H9 (cell line): Measurements from ENCODE around the gene HOXD11. TPM values are rescaled to one million over a fixed set of nuclear protein-coding genes. Genes with fewer than 3 reads are reported as not detected.

Experiments used
- DNase-seq: peaks from one replicate; pipeline ENCODE4 v3.0.0-alpha.2; 2017
- H2AFZ ChIP-seq: one replicate; pipeline ENCODE4 v1.6.1; 2013; ENCODE audit warnings: mild to moderate bottlenecking, low read length, control low read depth, moderate library complexity
- H2AK5ac ChIP-seq: 2 replicates; pipeline ENCODE4 v1.6.1; 2013; ENCODE audit warnings: low read length, control low read depth, mixed read lengths; ENCODE audit not compliant: insufficient read length
- H2BK120ac ChIP-seq: one replicate; pipeline ENCODE4 v1.6.1; 2013; ENCODE audit warnings: low read depth, mild to moderate bottlenecking, low read length, control low read depth, inconsistent platforms; ENCODE audit not compliant: poor library complexity, severe bottlenecking
- H2BK12ac ChIP-seq: 2 replicates; pipeline ENCODE4 v1.6.1; 2013; ENCODE audit warnings: low read length, control low read depth, mixed read lengths, low read depth; ENCODE audit not compliant: insufficient read length
- H2BK15ac ChIP-seq: 2 replicates; pipeline ENCODE4 v1.6.1; 2013; ENCODE audit warnings: low read depth, low read length, control low read depth
- H2BK20ac ChIP-seq: one replicate; pipeline ENCODE4 v1.6.1; 2013; ENCODE audit warnings: low read depth, mild to moderate bottlenecking, low read length, control low read depth, inconsistent platforms; ENCODE audit not compliant: poor library complexity, severe bottlenecking
- H2BK5ac ChIP-seq: 2 replicates; pipeline ENCODE4 v1.6.1; 2013; ENCODE audit warnings: low read length, control low read depth, mixed read lengths; ENCODE audit not compliant: insufficient read length
- H3K14ac ChIP-seq: 2 replicates; pipeline ENCODE4 v1.6.1; 2013; ENCODE audit warnings: low read length, control low read depth; ENCODE audit not compliant: insufficient read depth
- H3K18ac ChIP-seq: 2 replicates; pipeline ENCODE4 v1.6.1; 2013; ENCODE audit warnings: low read depth, mild to moderate bottlenecking, mixed read lengths, low read length, control low read depth; ENCODE audit not compliant: insufficient read length
- H3K23ac ChIP-seq: 2 replicates; pipeline ENCODE4 v1.6.1; 2013; ENCODE audit warnings: low read length, control low read depth, mixed read lengths, low read depth; ENCODE audit not compliant: insufficient read length
- H3K23me2 ChIP-seq: 2 replicates; pipeline ENCODE4 v1.6.1; 2013; ENCODE audit warnings: low read depth, mild to moderate bottlenecking, mixed read lengths, low read length, control low read depth; ENCODE audit not compliant: insufficient read length, poor library complexity, severe bottlenecking
- H3K27ac ChIP-seq: 2 replicates; pipeline ENCODE4 v1.5.1; 2013; ENCODE audit warnings: low read length, control low read depth, mixed read lengths, low read depth; ENCODE audit not compliant: insufficient read length
- H3K27me3 ChIP-seq: 2 replicates; pipeline ENCODE4 v1.6.1; 2013; ENCODE audit warnings: low read length, control low read depth, inconsistent platforms; ENCODE audit not compliant: insufficient read depth
- H3K4ac ChIP-seq: 2 replicates; pipeline ENCODE4 v1.6.1; 2013; ENCODE audit warnings: low read depth, mild to moderate bottlenecking, control low read depth, inconsistent platforms, low read length, moderate library complexity
- H3K4me1 ChIP-seq: 2 replicates; pipeline ENCODE4 v1.6.1; 2013; ENCODE audit warnings: low read length, control low read depth, inconsistent platforms; ENCODE audit not compliant: insufficient read depth
- H3K4me2 ChIP-seq: 2 replicates; pipeline ENCODE4 v1.6.1; 2013; ENCODE audit warnings: low read length, control low read depth, mixed read lengths; ENCODE audit not compliant: insufficient read length, insufficient read depth
- H3K56ac ChIP-seq: 2 replicates; pipeline ENCODE4 v1.6.1; 2013; ENCODE audit warnings: low read depth, mild to moderate bottlenecking, mixed read lengths, low read length, control low read depth; ENCODE audit not compliant: insufficient read length
- H3K79me1 ChIP-seq: 2 replicates; pipeline ENCODE4 v1.6.1; 2013; ENCODE audit warnings: low read depth, mild to moderate bottlenecking, moderate library complexity, low read length, control low read depth, inconsistent platforms; ENCODE audit not compliant: insufficient read depth, poor library complexity, severe bottlenecking
- H3K79me2 ChIP-seq: 2 replicates; pipeline ENCODE4 v1.6.1; 2013; ENCODE audit warnings: low read length, control low read depth, inconsistent platforms; ENCODE audit not compliant: insufficient read depth
- H3K9ac ChIP-seq: 2 replicates; pipeline ENCODE4 v1.6.1; 2013; ENCODE audit warnings: low read length, control low read depth, mixed read lengths; ENCODE audit not compliant: insufficient read length; ENCODE audit errors: extremely low read depth
- H3K9me3 ChIP-seq: one replicate; pipeline ENCODE4 v1.6.1; 2013; ENCODE audit warnings: low read depth, low read length, inconsistent platforms; ENCODE audit not compliant: control insufficient read depth
- H3T11ph ChIP-seq: one replicate; pipeline ENCODE4 v1.6.1; 2013; ENCODE audit warnings: mild to moderate bottlenecking, low read length, control low read depth, inconsistent platforms
- H4K20me1 ChIP-seq: one replicate; pipeline ENCODE4 v1.6.1; 2013; ENCODE audit not compliant: control insufficient read depth, insufficient read length, insufficient read depth
- H4K5ac ChIP-seq: 2 replicates; pipeline ENCODE4 v1.6.1; 2013; ENCODE audit warnings: low read depth, mild to moderate bottlenecking, mixed read lengths, low read length, control low read depth; ENCODE audit not compliant: insufficient read length
- H4K8ac ChIP-seq: replicated peaks from 2 replicates; pipeline ENCODE4 v1.6.1; 2013; ENCODE audit warnings: low read length, control low read depth, mixed read lengths, low read depth; ENCODE audit not compliant: insufficient read length
- H4K91ac ChIP-seq: 2 replicates; pipeline ENCODE4 v1.6.1; 2013; ENCODE audit warnings: low read depth, mild to moderate bottlenecking, moderate library complexity, mixed read lengths, low read length, control low read depth; ENCODE audit not compliant: insufficient read length
- H3K27ac Mint-ChIP-seq, 3 experiments: 2 replicates in 2 of 3; 3 replicates in 1 of 3; pipeline ENCODE4 v1.8.0; 2020 to 2021; ENCODE audit warnings: mixed read lengths in 3 of 3, mild to moderate bottlenecking in 1 of 3, moderate library complexity in 1 of 3
- H3K27me3 Mint-ChIP-seq: 2 replicates; pipeline ENCODE4 v1.8.0; 2021; ENCODE audit warnings: low read depth, mild to moderate bottlenecking, moderate library complexity, mixed read lengths
- H3K36me3 Mint-ChIP-seq, 3 experiments: 2 replicates in 2 of 3; 3 replicates in 1 of 3; pipeline ENCODE4 v1.8.0; 2020 to 2021; ENCODE audit warnings: low read depth in 3 of 3, mixed read lengths in 3 of 3; ENCODE audit not compliant: insufficient read depth in 1 of 3
- H3K4me1 Mint-ChIP-seq, 2 experiments: 2 replicates each; pipeline ENCODE4 v1.8.0; 2020; ENCODE audit warnings: mixed read lengths in 2 of 2
- H3K4me3 Mint-ChIP-seq, 2 experiments: 2 replicates in 1 of 2; 3 replicates in 1 of 2; pipeline ENCODE4 v1.8.0; 2020 to 2021; ENCODE audit warnings: mild to moderate bottlenecking in 2 of 2, mixed read lengths in 2 of 2, moderate library complexity in 1 of 2
- H3K9me3 Mint-ChIP-seq, 2 experiments: 2 replicates in 1 of 2; 3 replicates in 1 of 2; pipeline ENCODE4 v1.8.0; 2020; ENCODE audit warnings: mild to moderate bottlenecking in 2 of 2, mixed read lengths in 2 of 2, moderate library complexity in 1 of 2
- whole genome bisulfite sequencing: extraction: QIAGEN DNeasy Blood & Tissue Kit; methylation state at CpG from one replicate; pipeline ENCODE4 v1.1.7; 2013; ENCODE audit warnings: missing lambda C conversion rate, low lambda C conversion rate, mixed read lengths; ENCODE audit not compliant: insufficient read length; ENCODE audit errors: extremely low coverage; 5-methylcytosine and 5-hydroxymethylcytosine counted together
- total RNA-seq: library from RNA; stranded (reverse); gene quantifications from 2 replicates; pipeline ENCODE4 v1.2.1, GENCODE V29; 2021
- TF ChIP-seq, protein P1 (sequence below): fragments of 200-600 bp; sonication (generic); conservative IDR thresholded peaks from 3 replicates; pipeline ENCODE4 v1.8.0; 2021; ENCODE audit warnings: antibody characterized with exemption, mild to moderate bottlenecking

HOXD11 gene
- total RNA-seq, 1 experiment from 2014 or later: not detected

DNA sequence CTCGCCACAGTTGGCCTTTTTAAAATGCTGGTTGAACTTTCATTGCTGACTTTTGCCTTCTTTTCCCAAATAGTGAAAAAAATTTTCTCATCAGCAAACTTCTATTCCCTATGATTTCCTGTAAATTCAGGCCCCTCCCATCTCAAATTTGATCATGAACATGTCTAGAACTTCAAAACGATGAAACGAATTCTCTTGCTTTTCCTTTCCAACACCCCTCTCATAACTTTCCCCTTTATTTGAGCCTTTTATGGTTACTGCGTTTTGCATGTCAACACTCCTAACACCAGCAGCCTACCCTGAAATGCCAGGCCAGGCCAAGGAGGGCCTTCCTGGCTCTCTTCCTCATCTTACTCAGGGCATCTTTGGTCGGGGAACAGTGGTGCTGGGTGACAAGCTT, 16.2 kb upstream of the HOXD11 start:
- Histone ChIP-seq H3K27ac (no peak overlapping the region), H2BK15ac (no peak overlapping the region), H3K23me2 (no peaks in the 10 kb centered on the region), H2AFZ (no peak overlapping the region), H2BK20ac (no peak overlapping the region), H3K79me1 (no peaks in the 10 kb centered on the region), H3K4ac (no peak overlapping the region), H3T11ph (no peak overlapping the region), H2BK5ac (no peak overlapping the region), H3K56ac (no peak overlapping the region), H4K8ac (no peak overlapping the region), H3K18ac (no peak overlapping the region), H3K9me3 (no peaks in the 10 kb centered on the region), H2AK5ac (no peak overlapping the region), H3K4me2 (no peak overlapping the region), H4K20me1 (no peaks in the 10 kb centered on the region), H2BK120ac (no peak overlapping the region), H3K27me3 (peaks cover 94% of the 10 kb centered on the region), H3K79me2 (no peaks in the 10 kb centered on the region), H3K14ac (no peak overlapping the region), H2BK12ac (no peak overlapping the region), H3K4me1 (peaks cover 3% of the 10 kb centered on the region; the same call in 1 of the 2 replicates), H4K91ac (no peak overlapping the region), H4K5ac (no peak overlapping the region), H3K23ac (no peak overlapping the region), H3K9ac (no peak overlapping the region)
- peaks cover 11 to 23% of the 10 kb centered on the region in 2 experiments for H3K4me1 Mint-ChIP-seq
- H3K27me3 Mint-ChIP-seq: peaks cover 98% of the 10 kb centered on the region
- DNase-seq: no peak
- WGBS: no CpG with 5 or more reads among the region's 5 CpGs
- peaks cover 11 to 19% of the 10 kb centered on the region in 2 experiments; a peak in 4 of 5 replicates for H3K9me3 Mint-ChIP-seq
- peaks cover 0 to 3% (median 0%) of the 10 kb centered on the region in 3 experiments; a peak in 2 of 7 replicates for H3K36me3 Mint-ChIP-seq
- no peak overlapping the region for H3K4me3 Mint-ChIP-seq
- H3K27ac Mint-ChIP-seq: no peak overlapping the region; a peak in 1 of 7 replicates
- TF ChIP-seq, protein P1, sequence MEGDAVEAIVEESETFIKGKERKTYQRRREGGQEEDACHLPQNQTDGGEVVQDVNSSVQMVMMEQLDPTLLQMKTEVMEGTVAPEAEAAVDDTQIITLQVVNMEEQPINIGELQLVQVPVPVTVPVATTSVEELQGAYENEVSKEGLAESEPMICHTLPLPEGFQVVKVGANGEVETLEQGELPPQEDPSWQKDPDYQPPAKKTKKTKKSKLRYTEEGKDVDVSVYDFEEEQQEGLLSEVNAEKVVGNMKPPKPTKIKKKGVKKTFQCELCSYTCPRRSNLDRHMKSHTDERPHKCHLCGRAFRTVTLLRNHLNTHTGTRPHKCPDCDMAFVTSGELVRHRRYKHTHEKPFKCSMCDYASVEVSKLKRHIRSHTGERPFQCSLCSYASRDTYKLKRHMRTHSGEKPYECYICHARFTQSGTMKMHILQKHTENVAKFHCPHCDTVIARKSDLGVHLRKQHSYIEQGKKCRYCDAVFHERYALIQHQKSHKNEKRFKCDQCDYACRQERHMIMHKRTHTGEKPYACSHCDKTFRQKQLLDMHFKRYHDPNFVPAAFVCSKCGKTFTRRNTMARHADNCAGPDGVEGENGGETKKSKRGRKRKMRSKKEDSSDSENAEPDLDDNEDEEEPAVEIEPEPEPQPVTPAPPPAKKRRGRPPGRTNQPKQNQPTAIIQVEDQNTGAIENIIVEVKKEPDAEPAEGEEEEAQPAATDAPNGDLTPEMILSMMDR: no peak
